SU-DHL-6 (cell line): Measurements from ENCODE around the gene RHEBL1.

Experiments
- CTCF ChIP-seq: fragments of 200-600 bp; sonication (generic); IDR thresholded peaks from one replicate; pipeline ENCODE4 v1.5.1; 2017; ENCODE audit warnings: antibody characterized with exemption, mild to moderate bottlenecking, low read length, moderate library complexity; ENCODE audit not compliant: insufficient read depth, poor library complexity, severe bottlenecking
- EZH2phosphoT487 ChIP-seq: fragments of 200-600 bp; sonication (generic), shearing (Covaris generic); conservative IDR thresholded peaks from 2 replicates; pipeline ENCODE4 v1.6.1; 2018; ENCODE audit warnings: mild to moderate bottlenecking, antibody characterized with exemption, low read length, moderate library complexity, mixed read lengths

- TF ChIP-seq CTCF (peak; percentile 28), EZH2phosphoT487 (no peak)
Observed at GRCh38 chr12:49092086-49092815, 22.5 kb upstream of the RHEBL1 start.
